HS-5 (cell line): ENCODE data around the gene PMFBP1.

Experiments
- DNase-seq: peaks from one replicate; pipeline ENCODE4 v3.0.0-alpha.2; 2012; ENCODE audit warnings: low read depth

Gene PMFBP1

DNA sequence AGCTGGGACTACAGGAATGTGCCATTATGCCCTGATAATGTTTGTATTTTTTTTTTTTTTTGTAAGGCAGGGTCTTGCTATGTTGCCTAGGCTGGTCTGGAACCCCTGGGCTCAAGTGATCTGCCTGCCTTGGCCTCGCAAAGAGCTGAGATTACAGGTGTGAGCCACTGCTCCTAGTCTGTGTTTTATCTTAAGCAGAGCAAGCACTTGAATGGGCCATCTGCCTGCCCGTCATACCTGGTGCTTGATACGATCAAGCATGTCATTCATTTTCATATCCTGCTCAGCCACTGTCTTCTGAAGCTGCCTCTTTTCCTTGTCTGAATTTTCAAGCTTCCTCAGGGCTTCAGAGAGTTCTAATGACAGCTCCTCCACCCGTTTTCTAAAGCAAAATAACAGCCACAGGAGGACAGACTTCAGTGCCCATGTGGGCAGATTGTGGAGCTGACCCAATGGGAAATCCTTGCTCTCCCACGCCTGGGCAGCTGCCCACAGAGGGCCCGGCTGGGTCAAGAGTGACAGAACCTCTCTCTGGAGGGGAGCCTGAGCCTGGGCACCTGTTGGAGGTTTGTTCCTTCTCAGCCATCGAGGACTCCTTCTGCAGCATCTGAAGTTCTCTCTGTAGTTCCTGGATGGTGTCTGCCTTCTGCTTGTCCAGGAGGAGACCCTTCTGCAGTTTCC, 41.8 kb downstream of the PMFBP1 start:
- DNase-seq: no peak

DNA sequence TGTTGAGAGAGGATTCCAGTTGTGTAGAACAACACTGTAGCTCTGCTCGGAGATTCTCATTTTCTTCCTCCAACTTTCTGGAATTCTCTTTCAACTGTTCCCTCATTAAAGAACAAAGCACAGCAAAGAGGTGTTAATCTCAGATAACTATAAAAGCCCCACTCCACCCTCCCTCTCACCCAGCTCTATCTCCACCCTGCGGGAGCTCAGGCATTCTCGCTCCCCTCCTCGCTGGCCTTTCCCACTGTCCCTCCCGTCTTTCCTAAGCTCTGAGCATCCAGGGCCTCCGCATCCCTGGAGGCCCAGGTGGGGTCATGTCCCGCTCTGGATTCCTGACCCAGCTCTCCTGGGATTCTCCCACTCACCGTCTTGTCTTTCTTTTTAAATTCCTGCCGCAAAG, 43.3 kb downstream of the PMFBP1 start:
- DNase-seq: no peak

DNA sequence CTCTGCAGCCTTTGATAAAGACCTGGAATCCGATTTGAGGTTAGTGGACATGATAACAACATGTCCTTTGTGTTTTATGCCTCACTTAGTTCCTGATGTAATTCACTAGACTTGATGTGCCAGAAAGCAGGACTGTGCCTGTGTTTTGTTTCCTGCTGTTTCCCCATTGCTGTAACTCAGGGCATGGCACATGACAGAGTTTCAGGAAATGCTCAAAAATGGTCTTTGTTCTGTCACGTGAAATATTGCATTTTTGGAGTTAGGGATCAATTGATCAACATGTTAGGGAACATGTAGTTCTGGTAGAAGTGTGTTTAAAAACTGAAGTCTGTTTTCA, 45.6 kb downstream of the PMFBP1 start:
- DNase-seq: no peak

DNA sequence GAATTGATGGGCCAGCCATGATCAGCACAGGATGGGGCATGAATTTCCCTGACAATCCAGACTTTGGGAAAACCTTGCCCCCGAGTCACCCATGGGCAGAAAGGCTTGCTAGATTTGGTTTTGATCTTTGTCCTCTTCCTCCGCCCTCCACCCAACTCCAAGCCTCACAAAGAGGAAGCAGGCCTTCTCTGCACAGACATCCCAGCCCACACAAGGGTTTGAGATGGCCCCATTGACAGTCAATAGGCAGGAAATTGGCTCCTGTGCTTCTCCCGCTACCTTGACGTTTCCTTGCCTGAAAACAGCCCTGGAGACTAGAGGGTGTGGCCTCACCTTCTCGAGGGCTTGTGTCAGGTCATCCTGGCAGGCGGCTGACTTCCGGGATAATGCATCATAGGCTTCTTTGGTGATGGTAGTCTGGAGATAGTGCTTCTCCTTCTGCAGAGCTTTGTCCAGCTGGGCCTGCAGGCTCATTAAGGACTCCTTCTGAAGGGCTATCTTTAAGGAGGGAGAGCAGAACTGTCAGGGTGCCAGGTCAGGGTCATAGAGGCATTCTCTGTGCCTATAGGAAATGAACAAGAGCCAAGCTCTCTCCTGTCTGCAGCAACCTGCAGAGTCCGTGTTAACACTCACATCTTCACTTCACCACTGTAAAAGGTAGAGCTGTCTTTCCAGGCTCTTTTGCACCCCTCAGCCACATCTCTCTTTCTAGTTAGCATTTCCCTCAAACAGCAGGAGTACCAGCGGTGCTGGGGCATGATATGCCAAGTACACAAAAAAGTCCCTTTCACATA, 46.1 kb downstream of the PMFBP1 start:
- DNase-seq: no peak

DNA sequence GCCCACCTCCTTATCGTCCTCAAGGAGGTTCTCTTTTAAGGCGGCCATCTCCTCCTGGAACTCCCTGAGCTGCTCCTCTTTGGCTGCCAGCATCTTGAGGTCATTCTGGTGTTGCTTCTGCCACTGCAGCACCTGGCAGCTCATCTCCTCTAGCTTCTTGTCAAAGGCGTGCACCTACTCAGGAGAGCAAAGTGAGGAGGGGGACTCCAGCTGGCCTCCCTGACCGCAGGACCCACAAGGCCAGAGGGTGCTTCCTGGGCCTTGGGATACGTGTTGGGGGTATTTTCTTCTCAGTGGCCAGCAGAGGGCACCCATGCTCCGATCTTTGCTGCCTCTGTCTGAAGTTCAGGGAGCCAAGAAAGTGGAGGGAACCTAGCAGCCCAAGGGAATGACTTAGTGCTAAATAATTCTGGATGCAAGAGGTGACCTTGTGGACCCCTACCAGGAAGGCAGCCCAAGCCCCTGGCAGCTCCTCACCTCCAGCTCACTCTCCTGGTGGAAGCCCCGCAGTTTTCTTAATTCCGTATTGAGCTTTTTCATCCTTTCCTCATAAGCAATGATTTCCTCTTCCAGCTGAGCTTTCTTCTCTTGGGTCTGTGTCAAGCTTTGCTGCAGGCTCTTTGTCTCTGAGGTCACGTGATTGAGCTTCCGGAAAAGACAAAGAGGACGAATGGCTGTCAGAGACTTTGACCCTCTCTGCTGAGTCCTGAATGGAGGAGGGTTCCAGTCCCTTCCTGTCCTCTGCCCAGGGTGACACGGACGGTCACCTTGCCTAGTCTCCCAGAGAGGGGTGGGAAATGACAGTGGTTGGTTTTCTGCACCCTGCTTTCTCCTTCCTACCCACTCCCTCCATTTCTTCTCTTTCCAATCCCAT, 47.0 kb downstream of the PMFBP1 start:
- peak; percentile 39 for DNase-seq

DNA sequence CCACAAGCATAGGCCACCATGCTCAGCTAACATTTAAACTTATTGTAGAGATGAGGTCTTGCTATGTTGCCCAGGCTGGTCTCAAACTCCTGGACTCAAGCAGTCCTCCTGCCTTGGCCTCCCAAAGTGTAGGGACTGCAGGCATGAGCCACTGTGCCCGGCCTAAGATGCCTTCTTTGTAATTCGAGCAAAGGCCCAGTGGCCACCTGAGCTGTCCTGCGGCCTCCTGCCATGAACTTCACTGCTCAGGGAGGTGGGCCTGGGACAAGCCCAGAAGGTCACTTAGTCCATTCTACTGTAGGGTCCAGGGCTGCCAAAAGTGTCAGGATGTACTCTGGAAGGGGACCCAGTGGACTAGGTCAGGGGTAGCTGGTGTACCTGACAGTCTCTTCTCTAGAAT, 47.8 kb downstream of the PMFBP1 start:
- no peak for DNase-seq

DNA sequence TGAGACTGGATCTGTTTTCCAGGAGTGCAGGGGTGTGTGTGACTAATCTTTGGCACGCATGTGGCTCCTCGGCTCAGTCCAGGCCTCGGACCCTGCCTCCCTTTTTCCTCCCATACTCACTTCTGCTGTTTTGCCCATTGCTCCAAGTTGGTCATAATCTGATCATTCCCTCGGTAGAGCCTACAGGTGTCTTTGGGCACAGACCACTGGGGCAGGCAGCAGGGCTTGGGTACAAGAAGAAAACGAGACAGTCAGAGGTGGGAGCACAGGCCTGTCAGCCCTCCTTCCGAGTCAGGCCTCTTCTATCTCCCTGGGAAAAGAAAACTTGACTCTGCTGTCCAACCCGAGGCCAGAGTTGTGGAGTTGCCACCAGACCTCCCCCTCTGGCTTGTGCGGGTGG, 48.5 kb downstream of the PMFBP1 start:
- no peak for DNase-seq

DNA sequence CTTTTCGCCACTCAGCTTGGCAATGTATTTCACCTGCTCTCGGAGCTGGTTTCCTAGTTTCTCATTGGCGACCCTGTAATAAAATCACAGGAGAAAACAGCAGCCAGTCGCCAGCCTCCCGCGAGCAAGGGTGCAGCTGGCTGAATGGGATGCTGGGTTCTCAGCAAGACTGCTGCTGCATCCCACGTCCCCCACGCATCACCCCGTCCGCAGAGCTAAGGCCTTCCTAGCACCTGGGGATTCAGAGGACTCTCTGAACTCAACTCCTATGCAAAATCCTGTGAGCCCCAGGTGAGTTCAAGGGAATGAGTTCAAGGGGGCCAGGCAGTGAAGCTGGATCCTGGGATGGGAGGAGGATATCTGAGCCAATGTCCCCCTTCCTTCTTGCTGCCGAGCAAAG, 49.0 kb downstream of the PMFBP1 start:
- DNase-seq: no peak

DNA sequence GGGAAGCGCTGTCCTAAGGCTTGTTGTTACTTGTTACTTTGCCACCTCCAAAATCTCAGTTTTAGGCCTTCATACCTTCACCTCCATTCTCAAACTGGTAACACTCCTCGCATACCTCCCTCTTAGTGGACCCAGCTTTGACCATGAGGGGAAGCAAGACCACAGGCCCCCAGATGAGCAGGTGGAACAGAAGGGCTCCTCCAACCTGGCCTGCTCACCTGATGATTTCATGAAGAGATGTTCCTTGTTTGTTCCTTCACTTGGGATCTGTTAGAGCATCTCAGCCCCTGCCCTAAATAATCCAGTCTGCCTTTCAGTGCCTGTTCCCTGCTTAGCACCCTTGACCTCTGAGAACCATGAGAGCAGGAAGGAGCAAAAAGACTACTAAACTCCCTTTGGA, 49.6 kb downstream of the PMFBP1 start:
- DNase-seq: no peak

DNA sequence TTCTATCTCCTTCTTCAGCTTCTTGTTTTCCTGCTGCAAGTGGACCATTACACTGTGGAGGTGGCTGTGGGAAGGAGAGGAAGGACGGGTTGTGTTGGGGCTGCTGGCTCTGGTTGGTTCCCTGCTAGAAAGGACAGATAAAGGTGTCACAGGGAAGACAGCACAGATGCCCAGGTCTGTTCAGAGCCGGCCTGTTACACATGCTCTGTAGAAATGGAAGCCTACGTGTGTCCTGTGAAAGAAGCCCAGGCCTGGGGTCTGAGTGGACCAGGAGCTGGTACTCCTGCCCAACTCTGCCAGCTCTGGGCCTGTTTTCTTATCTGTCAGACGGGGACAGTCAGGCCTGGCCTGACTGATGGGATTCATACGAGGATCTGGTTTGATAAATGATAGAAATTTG, 51.9 kb downstream of the PMFBP1 start:
- DNase-seq: no peak

DNA sequence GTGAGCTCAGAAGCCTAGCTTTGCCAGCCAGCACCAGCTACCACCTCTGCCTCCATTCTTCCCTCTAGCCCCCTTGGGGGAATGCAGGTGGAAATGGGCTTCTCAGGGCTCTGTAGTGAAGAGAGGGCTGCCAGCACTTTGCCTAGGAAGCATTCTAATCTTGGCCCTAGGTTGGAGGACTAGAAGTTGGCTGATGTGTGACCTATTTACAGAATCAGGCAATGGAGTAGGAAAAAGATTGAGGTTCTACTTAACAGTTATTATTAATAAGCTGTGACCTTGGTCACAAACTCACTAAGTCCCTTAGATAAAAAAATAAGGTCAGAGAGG, 58.4 kb downstream of the PMFBP1 start:
- no peak for DNase-seq

DNA sequence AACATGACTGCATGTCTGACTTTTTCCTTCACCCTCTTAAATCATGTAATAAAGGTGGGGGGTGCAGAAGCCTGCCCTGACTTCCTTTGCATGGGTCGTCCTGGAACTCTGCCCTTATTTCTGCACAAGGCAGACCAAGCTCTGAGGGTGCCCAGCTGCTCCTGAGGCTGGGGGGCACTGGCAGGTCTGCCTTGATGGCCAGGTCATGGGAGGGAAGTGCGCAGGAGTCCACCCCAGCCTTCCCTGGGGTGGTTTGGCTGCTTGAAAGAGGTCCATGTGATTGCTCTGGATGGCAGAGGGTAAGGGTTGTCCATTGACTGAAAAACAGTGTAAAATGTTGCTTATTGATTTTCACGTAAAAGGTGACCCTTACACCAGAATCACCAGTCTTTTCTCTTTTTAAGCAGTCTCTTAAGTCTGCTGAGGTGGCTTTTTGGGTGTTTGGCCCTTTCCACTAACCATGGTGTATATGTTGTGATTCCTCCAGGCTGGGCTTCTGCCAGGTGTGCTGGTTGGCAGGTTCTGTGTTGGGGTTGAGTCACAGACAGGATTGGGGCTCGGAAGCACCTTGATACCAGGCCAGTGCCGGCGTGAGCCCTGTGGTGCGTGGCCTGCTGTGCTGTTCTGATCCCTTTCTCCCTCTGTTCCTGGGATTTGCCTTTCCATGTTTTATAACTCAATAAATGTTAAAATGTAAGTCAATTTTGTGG, 58.9 kb downstream of the PMFBP1 start:
- DNase-seq: no peak

DNA sequence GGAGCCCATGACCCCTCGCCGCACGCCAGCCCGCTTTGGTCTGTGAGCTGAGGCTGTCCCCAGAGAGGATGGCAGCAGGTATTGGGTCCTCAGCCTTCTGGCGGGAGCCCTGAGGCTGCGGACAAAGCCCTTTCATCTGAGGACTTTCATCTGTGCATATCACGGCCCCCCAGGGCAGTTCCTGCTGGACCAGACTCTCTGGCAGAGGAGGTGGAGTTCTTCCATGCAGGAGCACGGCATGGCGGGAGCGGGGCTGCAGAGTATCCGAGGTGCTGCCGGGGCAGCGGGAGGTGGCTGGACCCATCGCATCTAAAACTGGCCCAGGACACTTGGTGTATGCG, 59.5 kb downstream of the PMFBP1 start:
- no peak for DNase-seq

DNA sequence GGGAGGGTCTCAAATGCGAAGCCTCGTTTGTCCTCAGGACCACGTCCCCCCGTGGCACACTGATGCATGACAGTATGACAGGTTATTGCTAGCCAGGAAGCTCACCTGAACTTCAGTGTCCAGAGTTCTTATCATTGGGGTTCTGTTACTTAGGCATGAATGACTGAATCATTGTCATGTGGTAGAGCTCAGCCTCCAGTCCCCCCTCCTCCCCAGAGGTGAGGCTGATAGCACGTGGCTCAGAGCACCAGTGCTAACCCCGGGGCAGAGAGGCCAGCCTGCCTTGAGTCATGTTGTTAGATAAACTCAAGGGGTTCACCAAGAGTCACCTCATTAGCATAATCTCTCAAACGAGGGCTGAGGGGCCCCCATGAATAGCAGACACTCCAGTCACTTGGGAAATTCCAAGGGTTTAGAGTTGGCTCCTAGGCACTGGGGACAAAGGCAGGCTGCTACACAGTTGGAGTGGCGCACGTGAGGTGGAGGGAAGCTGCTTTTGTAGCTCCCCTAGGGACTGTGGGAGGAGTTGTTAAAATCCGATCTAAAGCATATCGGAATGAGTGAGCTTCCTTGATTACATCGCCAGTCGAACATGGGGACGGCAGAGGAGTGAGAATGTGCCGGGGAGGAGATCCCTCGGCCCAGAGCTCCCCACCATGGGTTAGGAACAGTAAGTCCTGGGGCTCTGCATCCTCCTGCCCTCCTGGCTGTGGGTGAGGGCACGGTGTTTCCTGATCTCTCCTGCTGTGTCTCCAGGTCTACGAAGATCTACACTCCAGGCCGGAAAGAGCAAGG, 60.1 kb downstream of the PMFBP1 start:
- no peak for DNase-seq

DNA sequence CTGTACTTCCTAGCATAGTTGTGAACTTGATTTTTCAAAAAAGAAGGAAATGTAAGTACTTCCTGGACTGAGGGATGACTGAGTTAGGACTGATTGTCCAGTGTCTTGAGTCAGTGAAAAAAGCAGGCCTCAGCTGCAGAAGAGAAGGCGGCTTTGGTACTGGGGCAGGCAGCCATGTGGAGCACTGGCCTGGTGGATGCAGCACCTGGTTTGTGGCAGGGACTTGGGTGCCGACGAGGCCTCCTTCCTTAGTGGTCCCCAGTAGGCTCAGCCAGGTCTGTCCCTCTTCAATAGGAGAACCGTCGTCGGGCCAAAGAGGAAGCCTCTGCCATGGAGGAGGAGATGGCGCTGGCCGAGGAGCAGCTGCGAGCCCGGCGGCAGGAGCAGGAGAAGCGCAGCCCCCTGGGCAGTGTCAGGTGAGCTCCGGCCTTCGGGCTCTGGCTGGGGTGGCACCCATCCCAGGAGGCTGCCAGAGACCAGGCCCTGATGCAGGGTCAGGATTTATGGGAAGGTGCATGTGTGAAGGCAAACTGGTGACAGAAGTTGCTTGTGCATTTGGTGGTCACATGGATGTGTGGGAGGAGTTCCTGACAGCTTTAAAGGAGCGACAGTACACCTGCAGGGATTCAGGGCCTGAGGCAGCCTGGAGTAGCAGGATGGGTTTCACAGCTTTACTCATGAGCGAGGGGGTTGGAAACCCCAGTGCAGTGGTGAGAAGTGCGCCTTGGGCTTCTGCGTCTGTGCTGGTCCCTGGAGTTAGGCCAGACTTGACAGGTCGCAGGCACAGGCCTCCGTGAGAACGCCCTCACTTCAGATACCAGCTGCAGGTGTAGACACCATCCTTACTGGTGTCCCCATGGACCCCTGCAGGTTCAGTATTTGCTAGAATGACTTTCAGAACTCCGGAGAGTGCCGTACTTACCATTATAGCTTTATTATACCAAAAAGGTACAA, 61.0 kb downstream of the PMFBP1 start:
- DNase-seq: no peak

DNA sequence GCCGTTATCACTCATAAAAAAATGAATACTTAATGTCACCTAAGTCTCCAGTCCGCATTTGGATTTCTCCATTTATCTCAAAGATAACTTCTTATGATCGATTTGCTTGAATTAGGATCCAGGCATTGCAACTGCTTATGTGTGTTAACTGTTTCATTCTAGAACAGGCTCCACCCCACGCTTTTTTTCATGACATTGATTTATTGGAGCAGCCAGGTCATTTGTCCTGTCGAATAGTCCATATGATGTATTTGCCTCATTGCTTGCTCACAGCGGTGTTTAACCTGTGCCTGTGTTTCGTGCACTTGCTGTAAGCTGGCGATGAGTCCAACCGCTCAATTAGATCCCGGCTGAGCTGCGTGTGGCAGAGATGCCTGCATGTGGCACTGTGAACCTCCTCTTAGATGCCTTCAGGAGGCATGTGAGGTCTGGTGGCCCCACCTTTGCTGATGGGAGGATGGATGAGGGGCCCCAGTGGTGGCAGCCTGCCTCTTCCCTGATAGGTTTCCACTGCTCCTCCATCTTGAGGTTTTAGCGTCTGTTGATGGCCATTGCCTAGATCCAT, 61.9 kb downstream of the PMFBP1 start:
- DNase-seq: no peak

DNA sequence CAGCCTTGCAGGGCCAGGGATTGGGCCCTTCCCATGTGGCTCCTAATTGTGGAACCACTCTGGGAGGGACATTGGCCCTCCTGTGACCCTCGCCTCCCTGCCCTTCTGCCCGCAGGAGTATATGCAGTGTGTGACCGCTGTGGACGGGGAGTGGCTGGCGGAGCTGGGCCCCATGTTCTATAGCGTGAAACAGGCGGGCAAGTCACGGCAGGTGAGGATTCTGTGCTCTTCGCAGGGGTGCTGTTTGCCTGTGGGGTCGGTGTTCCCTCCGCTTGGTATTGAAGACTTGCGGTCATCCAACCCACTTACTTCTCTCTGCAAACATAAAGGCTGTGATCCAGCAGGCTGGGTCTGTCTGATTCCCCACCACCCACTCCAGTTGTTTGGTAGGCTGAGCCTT, 62.7 kb downstream of the PMFBP1 start:
- DNase-seq: no peak

DNA sequence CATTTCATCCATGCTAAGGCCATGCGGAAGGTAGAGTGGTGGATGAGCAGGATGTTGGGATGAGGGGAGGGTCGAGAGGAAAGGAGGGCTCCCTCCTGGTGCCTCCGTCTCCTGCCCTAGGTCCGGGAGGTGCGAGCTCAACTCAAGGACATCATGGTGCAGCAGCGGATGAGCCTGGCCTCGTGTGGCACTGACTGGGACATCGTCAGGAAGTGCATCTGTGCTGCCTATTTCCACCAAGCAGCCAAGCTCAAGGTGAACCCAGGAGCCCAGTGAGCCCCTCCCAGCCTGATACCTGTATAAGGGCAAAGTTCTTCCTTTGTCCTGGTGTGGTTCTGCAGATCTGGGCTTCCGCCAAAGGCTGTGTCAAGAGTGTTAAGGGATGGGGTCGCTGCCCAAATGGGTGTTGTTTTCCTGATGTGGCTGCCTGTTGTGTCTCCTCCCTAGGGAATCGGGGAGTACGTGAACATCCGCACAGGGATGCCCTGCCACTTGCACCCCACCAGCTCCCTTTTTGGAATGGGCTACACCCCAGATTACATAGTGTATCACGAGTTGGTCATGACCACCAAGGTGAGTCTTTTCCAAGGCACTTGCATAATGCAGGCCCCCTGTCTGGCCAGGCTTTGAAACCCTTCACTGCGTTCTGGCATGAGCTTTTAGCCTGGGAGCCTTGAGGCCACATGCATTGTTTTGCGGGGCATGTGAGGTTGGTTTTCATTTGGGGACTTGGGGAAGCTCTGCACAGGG, 63.4 kb downstream of the PMFBP1 start:
- DNase-seq: no peak

DNA sequence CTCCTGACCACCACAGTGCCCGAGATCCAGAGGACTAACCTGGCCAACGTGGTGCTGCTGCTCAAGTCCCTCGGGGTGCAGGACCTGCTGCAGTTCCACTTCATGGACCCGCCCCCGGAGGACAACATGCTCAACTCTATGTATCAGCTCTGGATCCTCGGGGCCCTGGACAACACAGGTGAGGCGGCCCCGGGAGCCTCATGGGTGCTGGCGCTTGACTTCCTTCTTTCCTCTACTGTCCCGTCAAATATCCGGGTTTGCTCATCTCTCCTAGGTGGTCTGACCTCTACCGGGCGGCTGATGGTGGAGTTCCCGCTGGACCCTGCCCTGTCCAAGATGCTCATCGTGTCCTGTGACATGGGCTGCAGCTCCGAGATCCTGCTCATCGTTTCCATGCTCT, 64.6 kb downstream of the PMFBP1 start:
- no peak for DNase-seq

DNA sequence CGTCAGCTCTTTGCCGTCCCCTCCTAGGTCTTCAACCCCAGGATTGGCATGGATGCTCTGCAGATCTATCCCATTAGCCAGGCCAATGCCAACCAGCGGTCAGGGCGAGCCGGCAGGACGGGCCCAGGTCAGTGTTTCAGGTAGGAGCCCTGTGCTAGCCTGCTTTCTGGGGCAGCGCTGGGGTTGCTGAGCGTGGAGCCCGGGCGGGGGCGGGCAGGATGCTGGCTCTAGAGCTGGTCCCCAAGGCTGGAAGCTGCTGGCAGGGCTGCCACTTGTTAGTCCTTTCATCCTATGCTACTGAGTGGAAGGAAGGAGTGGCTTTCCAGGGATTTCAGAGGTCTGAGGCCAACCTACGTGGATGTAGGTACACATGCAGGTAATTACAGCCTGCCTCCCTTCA, 66.0 kb downstream of the PMFBP1 start:
- no peak for DNase-seq
